Right lobe of liver (tissue), 4 donors: Measurements from ENCODE around the gene OPN1MW3.

Experiments
- POLR2A ChIP-seq: fragments of 450-650 bp; IDR thresholded peaks from one replicate; pipeline ENCODE4 v1.6.1; 2017; ENCODE audit warnings: antibody characterized with exemption, mild to moderate bottlenecking
- TF ChIP-seq, protein P1 (sequence below), 4 donors: fragments of 200-600 bp in 3 of 4; fragments of 450-650 bp in 1 of 4; IDR thresholded peaks; one replicate each; pipeline versions ENCODE4 v1.5.1 to v1.8.0; 2016 to 2022; ENCODE audit warnings: antibody characterized with exemption in 4 of 4, mild to moderate bottlenecking in 2 of 4
- donor health status: DM: no; HTN: no; CAD: no.
- donor health status: DM: no; HTN: no; CAD: no.
- donor health status: DM: no; HTN: yes; CAD: no.

DNA sequence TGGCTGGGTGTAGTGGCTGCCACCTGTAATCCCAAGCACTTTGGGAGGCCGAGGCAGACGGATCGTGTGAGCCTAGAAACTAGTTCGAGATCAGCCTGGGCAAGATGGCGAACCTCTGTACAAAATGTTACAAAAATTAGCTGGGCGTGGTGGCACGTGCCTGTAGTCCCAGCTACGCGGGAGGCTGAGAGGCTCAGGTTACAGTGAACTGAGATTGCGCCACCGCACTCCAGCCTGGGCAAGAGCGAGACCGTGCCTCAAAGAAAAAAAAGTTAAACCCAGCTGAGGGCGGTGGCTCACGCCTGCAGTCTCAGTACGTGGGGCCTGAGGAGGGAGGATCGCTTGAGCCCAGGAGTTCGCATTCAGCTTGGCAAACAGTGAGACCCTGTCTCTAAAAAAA, 39.3 kb downstream of the OPN1MW3 start:
- TF ChIP-seq POLR2A = no peak
- TF ChIP-seq, protein P1, sequence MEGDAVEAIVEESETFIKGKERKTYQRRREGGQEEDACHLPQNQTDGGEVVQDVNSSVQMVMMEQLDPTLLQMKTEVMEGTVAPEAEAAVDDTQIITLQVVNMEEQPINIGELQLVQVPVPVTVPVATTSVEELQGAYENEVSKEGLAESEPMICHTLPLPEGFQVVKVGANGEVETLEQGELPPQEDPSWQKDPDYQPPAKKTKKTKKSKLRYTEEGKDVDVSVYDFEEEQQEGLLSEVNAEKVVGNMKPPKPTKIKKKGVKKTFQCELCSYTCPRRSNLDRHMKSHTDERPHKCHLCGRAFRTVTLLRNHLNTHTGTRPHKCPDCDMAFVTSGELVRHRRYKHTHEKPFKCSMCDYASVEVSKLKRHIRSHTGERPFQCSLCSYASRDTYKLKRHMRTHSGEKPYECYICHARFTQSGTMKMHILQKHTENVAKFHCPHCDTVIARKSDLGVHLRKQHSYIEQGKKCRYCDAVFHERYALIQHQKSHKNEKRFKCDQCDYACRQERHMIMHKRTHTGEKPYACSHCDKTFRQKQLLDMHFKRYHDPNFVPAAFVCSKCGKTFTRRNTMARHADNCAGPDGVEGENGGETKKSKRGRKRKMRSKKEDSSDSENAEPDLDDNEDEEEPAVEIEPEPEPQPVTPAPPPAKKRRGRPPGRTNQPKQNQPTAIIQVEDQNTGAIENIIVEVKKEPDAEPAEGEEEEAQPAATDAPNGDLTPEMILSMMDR (IDR thresholded peaks at IDR 0.05) = no peak
